A549 treated with dexamethasone at 1 μM for 4 hours (cell line): ENCODE measurements around the gene LIG3. TPM values are rescaled to one million over a fixed set of nuclear protein-coding genes. Genes with fewer than 3 reads are reported as not detected.

ENCODE experiments used
- total RNA-seq: library from RNA; stranded (reverse); fragments of 200-300 nt; extraction: Qiagen RNA extraction; gene quantifications from 5 replicates; pipeline ENCODE4 v1.2.3, GENCODE V29; 2022

LIG3 gene
- total RNA-seq, result 13.7 to 22.2 TPM (median 20.6 TPM) in 5 replicates

GRCh38 chr17:34980353-34980680 lies at the start of gene LIG3:
LIG3 (plus strand) TSS chr17:34980512; CDS start chr17:34983006, 2,494 bp downstream.

GRCh38 chr17:34961093-34961911 lies 19.0 kb upstream of the LIG3 start, which contains the start of the genes CCT6B and ZNF830:
CCT6B (minus strand) TSS chr17:34961460; CDS start chr17:34961393, 67 bp downstream.
ZNF830 (plus strand) TSS chr17:34961540; CDS start chr17:34961567, 27 bp downstream.

Other genes with a start within 250 kb of the LIG3 start
- gene CCT6B, start 19.1 kb upstream of the LIG3 start, total RNA-seq, result 0.79 to 2.1 TPM (median 1.7 TPM) in 5 replicates
- gene ZNF830, start 19.0 kb upstream of the LIG3 start, total RNA-seq, result 14.5 to 17.5 TPM (median 15.3 TPM) in 5 replicates
- gene RFFL, start 83.2 kb downstream of the LIG3 start, total RNA-seq, result 41.5 to 61.6 TPM (median 54.8 TPM) in 5 replicates
- gene RAD51D, start 139.3 kb downstream of the LIG3 start, total RNA-seq, result 21.9 to 28.6 TPM (median 28.4 TPM) in 5 replicates
- gene FNDC8, start 141.1 kb downstream of the LIG3 start, total RNA-seq, result 0.06 to 0.09 TPM (median 0.07 TPM) in 3 of 5 replicates, not detected in the others
- gene NLE1, start 161.8 kb downstream of the LIG3 start, total RNA-seq, result 26.2 to 33.3 TPM (median 31.4 TPM) in 5 replicates
- gene UNC45B, start 167.3 kb downstream of the LIG3 start, total RNA-seq, result not detected in 5 replicates
- gene SLC35G3, start 213.9 kb downstream of the LIG3 start, total RNA-seq, result not detected in 5 replicates